ENCODE measurements around the gene TNS2.

TNS2 gene

DNA sequence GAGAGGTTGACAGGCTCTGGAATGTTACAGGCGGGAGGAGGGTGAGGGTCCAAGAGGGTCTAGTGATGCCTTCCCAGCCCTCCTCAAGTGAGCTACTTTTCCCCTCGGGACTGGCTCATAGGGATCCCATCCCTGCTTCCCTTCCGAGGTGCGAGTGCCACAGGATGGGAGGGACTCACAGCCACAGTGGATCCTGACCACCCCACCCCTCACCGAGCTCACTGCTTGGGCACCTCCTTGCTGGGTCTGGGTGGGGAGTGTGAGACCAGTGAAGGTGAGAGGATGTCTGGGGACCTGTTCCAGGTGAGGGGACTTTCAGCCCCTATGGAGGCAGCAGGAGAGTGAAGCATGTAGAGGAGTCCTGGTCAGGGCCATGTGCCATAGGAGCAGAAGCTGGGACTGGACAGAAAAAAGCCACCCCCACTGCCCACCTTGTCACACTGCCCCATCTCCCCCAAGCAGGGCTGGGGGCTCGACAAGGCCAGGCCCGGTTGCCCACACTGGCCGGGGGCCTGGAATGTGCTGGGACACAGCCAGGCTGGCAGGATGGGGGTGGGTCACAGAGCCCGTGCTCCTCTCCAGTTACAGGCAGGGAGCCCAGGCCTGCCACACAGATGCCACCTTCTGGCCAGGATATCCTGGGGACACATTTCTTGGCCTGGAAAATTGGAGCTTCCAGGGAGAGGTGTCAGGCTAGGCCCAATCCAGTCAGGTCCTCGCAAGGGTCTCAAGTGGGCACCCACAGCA, 1.7 kb upstream of the TNS2 start:
- Mint-ChIP-seq H3K4me3 (peak overlapping the region; percentile 58), H3K27me3 (peaks cover 52% of the 10 kb centered on the region), H3K4me1 (peaks cover 30% of the 10 kb centered on the region), H3K36me3 (no peaks in the 10 kb centered on the region), H3K27ac (peak overlapping the region; percentile 67), H3K9me3 (no peaks in the 10 kb centered on the region)
- DNase-seq = no peak
- CTCF ChIA-PET = interaction anchor here (0.7 to 6.3 kb wide), 8 partner anchors 7 to 68 kb away, joined by 3 to 33 read pairs (median 6); partner anchors contain the start of genes SOAT2 and SPRYD3

DNA sequence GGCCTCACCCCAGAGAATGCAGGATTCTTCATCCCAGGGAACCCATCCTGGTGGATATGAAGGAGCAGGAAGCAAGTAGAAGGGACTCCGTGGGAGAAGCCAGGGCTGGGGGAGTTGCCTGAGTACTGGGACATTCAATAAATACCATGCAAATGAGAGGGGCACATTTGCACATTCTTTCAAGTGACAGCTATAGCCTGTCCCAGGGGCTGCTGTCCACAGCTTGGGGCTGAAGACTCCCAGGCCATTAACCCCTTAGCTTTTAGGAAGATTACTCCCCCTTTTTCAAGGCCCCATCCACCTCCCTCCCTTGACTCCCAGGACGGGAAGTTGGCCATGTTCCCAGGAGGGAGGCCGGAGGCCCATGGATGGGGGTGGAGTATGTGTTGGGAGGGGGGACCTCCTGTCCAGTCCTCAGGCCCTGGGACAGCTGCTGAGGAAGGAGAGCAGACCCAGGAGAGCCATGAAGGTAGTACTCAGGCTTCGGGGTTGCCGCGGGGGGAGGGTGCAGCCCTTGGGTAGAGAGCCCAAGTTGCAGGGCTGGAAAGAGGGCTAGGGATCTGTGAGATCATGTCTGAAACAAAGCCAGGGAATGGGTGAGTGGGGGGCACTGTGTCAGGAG, 974 bp upstream of the TNS2 start:
- no peaks in the 10 kb centered on the region for H3K36me3 Mint-ChIP-seq
- DNase-seq = no peak
- peaks cover 35% of the 10 kb centered on the region for H3K4me1 Mint-ChIP-seq
- peaks cover 52% of the 10 kb centered on the region for H3K27me3 Mint-ChIP-seq
- H3K27ac Mint-ChIP-seq = peak overlapping the region; percentile 67
- CTCF ChIA-PET = interaction anchor here (0.8 to 6.3 kb wide), 6 partner anchors 7 to 69 kb away, joined by 3 to 33 read pairs (median 6); partner anchors contain the start of gene SOAT2
- no peak overlapping the region for H3K4me3 Mint-ChIP-seq
- H3K9me3 Mint-ChIP-seq = no peaks in the 10 kb centered on the region

DNA sequence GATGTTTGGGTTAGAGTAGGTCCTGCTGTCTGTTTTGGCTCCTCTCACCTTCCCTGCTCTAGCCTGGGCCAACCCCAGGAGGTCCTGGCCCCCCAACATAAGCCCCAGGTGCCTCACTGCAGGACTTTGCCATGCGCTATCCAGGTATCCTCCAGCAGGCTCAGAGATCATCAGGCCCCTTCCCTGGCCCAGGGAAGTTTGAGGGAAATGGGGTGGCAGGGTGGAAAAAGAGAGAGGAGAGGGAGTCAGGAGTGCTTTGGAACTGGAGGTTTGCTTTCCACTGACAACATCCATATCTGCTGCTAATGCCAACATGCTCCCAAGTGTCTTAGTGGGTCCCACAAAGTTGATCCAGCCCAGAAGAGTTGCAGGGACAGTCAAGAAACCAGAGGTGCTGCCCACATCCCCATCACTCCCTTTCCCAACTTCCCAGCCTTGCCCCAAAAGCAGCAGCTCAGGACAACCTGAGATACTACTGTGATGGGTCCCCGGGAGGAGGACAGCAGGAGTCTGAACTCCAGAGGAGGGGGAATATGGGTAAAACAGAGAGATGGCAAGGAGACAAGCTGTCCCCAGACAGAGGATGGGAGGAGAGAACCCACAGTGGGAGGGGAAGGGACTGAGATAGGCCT, 677 bp downstream of the TNS2 start:
- CTCF ChIA-PET = interaction anchor here (1.0 to 1.1 kb wide), 2 partner anchors 11 to 15 kb away, joined by 3 to 6 read pairs; no protein-coding TSS in a partner anchor
- peak overlapping the region; percentile 39 for H3K27ac Mint-ChIP-seq
- peaks cover 44% of the 10 kb centered on the region for H3K4me1 Mint-ChIP-seq
- peaks cover 43% of the 10 kb centered on the region for H3K27me3 Mint-ChIP-seq
- H3K36me3 Mint-ChIP-seq = no peaks in the 10 kb centered on the region
- no peak for DNase-seq
- H3K4me3 Mint-ChIP-seq = no peak overlapping the region
- no peaks in the 10 kb centered on the region for H3K9me3 Mint-ChIP-seq

DNA sequence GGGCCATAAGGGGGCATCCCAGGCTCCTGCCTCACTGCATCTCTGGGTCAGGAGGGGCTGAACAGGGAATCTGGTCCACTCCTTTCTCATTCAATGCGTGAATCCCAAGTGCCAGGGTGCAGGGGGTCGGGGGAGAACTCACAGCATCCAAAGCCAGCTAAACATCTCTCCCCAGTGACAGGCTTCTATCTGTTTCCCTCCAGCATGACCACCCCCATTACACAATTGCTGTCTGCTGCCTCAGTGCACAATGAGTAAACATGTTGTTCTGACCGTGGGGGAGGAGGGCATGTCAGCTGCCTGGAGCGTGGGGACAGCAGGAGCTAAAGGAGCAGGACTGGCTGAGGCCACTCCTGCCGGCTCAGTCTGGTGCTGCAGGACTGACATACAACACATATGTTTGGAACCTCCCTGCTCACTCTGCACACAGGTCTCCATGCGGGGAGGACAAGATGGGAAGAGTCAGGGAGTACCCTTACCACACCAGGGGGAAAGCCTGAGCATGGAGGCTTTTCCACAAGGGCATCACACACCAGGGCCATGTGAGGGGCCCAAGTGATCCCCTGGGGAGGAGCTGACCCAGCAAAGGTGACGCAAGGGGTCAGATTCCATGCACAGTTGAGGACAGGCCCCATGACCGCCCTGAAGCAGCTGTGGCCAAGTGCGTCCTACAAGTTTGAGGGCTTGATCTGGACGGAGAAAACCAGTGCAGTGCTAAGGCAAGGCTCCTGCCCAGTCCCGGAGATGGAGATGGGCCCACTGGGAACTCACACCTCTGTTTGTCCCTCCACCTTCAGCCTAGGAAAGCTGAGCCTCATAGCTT, 1.4 kb downstream of the TNS2 start:
- no peaks in the 10 kb centered on the region for H3K9me3 Mint-ChIP-seq
- peaks cover 43% of the 10 kb centered on the region for H3K27me3 Mint-ChIP-seq
- CTCF ChIA-PET = interaction anchor here (1.0 to 1.1 kb wide), 3 partner anchors 10 to 15 kb away, joined by 3 to 6 read pairs (median 3); no protein-coding TSS in a partner anchor
- no peak for DNase-seq
- peaks cover 39% of the 10 kb centered on the region for H3K4me1 Mint-ChIP-seq
- H3K4me3 Mint-ChIP-seq = no peak overlapping the region
- H3K36me3 Mint-ChIP-seq = no peaks in the 10 kb centered on the region
- no peak overlapping the region for H3K27ac Mint-ChIP-seq

DNA sequence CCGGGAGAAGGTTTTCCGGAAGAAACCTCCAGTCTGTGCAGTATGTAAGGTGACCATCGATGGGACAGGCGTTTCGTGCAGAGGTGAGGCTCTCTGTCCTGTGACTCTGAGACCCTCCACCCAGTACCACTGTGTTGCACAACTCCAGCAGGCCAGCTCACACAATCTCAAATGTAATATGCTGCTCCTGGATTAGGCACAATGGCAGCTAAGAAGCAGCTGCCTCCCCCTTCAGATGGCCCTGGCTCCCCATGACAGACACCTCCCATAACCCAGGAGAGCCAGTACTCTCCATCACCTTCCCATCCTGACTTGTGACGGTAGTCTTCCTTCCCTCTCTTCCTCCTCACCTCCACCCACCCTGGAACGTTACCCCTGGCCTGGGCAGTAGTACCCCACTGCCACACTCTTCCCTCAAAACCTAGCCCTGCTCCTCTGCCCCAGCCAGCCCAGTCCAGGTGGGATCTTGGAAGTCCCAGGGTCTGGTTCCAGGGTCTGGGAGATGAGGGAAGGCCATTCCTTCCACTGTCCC, 2.1 kb downstream of the TNS2 start:
- peaks cover 41% of the 10 kb centered on the region for H3K27me3 Mint-ChIP-seq
- H3K4me3 Mint-ChIP-seq = no peak overlapping the region
- DNase-seq = no peak
- H3K27ac Mint-ChIP-seq = no peak overlapping the region
- CTCF ChIA-PET = interaction anchor here (1.0 to 1.1 kb wide), 2 partner anchors 10 to 15 kb away, joined by 3 read pairs; no protein-coding TSS in a partner anchor
- peaks cover 32% of the 10 kb centered on the region for H3K4me1 Mint-ChIP-seq
- H3K36me3 Mint-ChIP-seq = no peaks in the 10 kb centered on the region
- no peaks in the 10 kb centered on the region for H3K9me3 Mint-ChIP-seq

DNA sequence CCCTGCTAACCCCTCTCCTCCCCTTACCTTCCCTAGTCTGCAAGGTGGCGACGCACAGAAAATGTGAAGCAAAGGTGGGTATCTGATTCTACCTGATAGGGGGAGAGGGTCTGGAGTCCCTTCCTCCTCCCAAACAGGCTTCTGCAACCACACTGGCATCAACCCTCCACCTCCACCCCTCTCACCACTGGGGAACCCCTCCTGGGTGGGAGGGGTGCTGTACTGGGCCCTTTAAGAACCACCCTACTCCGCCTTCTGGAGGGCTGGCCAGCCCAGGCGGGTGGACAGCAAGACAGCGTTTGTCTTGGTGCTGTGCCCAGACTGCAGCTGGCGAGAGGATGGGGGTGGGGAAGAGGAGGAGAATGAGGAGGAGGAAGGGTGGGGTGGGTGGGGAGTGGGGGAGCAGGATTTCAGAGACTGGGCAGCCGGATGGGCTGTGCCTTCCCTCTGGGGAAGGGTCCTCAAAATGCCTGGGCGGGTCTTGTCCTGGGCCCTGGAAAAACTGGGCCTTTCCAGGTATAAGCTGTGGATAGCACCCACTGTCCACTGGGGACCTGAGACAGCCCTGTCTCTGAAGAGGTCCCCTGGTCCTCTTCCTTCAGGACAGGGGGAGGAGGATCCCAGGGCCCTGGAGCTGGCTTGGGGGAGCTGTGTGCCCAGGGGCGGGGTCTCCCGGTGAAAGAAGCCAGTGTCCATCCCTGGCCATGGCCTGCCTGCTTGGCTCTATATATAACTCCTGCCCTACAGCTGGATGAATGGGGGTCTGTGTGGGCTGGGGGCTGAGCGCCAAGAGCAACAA, 2.8 kb downstream of the TNS2 start:
- no peak for DNase-seq
- peaks cover 47% of the 10 kb centered on the region for H3K27me3 Mint-ChIP-seq
- no peak overlapping the region for H3K4me3 Mint-ChIP-seq
- no peaks in the 10 kb centered on the region for H3K9me3 Mint-ChIP-seq
- H3K36me3 Mint-ChIP-seq = no peaks in the 10 kb centered on the region
- CTCF ChIA-PET = interaction anchor here (0.8 to 6.2 kb wide), 7 partner anchors 7 to 87 kb away, joined by 3 to 33 read pairs (median 6); partner anchors contain the start of gene SPRYD3
- H3K4me1 Mint-ChIP-seq = peaks cover 32% of the 10 kb centered on the region
- no peak overlapping the region for H3K27ac Mint-ChIP-seq

DNA sequence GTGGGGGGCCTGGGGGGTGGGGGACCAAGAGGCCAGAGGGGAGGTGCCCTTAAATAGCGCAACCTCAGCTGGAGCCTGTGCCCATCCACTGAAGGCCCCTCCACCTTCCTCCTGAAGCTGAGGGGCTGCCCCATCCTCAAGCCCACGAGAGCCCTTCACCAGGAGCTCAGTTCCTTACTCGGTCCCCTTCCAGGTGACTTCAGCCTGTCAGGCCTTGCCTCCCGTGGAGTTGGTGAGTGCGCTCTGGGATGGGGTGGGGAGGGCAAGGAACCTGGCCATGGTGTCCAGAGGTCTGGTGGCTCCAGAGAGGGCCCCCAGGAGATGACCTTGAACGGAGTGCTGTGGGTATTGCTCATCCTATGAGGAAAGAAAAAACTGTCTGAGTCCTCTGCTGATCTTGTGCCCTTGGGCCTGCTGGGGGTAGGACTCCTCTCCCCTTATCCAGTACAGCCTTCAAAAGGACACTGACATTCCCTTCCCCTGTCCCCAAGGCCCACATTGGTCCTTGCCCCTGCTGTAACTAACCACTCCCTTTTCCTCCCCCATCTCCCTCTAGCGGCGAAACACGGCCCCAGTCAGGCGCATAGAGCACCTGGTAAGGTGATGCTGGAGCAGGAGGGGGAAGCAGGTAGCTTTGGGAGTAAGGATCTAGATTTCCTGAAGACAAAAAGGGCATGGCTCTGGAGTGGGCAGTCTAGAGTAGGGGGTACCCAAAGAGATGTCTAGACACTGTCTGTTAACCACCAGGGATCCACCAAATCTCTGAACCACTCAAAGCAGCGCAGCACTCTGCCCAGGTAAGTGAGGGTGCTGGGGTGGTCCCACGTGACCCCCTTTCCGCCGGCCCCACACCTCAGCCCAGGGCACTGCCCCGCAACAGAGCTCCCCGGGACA, 3.6 kb downstream of the TNS2 start:
- H3K4me3 Mint-ChIP-seq = peak overlapping the region; percentile 91
- no peaks in the 10 kb centered on the region for H3K9me3 Mint-ChIP-seq
- H3K27me3 Mint-ChIP-seq = peaks cover 55% of the 10 kb centered on the region
- peaks cover 32% of the 10 kb centered on the region for H3K4me1 Mint-ChIP-seq
- CTCF ChIA-PET = interaction anchor here (0.6 to 6.2 kb wide), 12 partner anchors 8 to 173 kb away, joined by 3 to 33 read pairs (median 5); partner anchors contain the start of genes SOAT2 and SPRYD3
- no peaks in the 10 kb centered on the region for H3K36me3 Mint-ChIP-seq
- DNase-seq = peak; percentile 68
- H3K27ac Mint-ChIP-seq = peak overlapping the region; percentile 89

DNA sequence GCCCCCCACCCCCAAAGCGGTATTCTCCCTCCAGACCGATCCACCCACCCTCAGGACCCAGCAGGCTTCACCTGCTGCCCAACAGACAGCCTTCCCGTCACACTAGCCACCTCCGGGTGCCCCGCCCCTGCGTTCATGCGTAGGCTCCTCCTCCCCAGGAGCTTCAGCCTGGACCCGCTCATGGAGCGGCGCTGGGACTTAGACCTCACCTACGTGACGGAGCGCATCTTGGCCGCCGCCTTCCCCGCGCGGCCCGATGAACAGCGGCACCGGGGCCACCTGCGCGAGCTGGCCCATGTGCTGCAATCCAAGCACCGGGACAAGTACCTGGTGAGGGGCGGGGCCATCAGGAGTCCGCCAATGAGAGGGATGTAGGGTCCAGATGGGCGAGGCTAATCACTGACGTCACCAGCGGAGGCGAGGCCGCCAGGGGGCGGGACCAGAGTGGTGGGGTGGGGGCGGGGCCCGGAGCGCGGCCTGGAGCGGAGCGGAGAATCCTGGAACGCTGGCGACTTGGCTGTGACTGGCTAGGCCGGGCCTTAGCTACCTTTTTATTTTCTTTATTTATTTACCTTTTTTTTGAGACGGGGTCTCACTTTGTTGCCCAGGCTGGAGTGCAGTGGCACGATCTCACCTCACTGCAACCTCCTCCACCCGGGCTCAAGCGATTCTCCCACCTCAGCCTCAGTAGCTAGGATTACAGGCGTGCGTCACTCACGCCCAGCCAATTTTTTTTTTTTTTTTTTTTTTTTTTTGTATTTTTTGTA, 4.4 kb downstream of the TNS2 start:
- DNase-seq = peak; percentile 96
- no peaks in the 10 kb centered on the region for H3K9me3 Mint-ChIP-seq
- CTCF ChIA-PET = interaction anchor here (0.6 to 6.2 kb wide), 10 partner anchors 8 to 174 kb away, joined by 3 to 33 read pairs (median 5); partner anchors contain the start of genes SOAT2 and SPRYD3
- H3K4me3 Mint-ChIP-seq = peak overlapping the region; percentile 91
- no peaks in the 10 kb centered on the region for H3K36me3 Mint-ChIP-seq
- peak overlapping the region; percentile 89 for H3K27ac Mint-ChIP-seq
- peaks cover 24% of the 10 kb centered on the region for H3K4me1 Mint-ChIP-seq
- peaks cover 55% of the 10 kb centered on the region for H3K27me3 Mint-ChIP-seq

DNA sequence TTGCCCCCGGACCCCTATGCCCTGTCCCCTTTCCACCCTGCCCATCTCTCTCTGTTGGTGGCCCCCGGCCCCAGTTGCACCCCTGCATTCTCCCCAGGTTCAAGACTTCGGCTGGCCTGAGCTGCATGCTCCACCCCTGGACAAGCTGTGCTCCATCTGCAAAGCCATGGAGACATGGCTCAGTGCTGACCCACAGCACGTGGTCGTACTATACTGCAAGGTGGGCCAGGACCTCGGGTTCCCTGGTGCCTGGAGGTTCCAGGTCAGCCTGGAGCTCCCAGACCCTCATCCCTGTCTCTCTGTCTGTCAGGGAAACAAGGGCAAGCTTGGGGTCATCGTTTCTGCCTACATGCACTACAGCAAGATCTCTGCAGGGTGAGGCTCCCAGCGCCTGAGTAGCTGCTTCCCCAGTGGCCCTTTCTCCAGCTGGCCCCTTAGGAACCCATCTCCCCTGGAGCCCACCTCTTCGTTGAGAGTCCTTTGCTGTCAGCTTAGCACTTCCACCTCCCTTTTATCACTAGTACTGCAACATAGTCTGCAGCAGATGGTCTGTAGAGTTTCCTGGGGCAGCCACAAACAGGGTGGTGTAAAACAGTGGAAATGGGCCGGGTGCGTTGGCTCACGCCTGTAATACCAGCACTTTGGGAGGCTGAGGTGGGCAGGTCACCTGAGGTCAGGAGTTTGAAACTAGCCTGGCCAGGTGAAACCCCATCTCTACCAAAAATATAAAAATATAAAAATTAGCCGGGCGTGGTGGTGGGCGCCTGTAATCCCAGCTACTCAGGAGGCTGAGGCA, 5.8 kb downstream of the TNS2 start:
- no peaks in the 10 kb centered on the region for H3K36me3 Mint-ChIP-seq
- DNase-seq = no peak
- no peaks in the 10 kb centered on the region for H3K9me3 Mint-ChIP-seq
- no peak overlapping the region for H3K27ac Mint-ChIP-seq
- H3K4me3 Mint-ChIP-seq = peak overlapping the region; percentile 13
- H3K27me3 Mint-ChIP-seq = peaks cover 50% of the 10 kb centered on the region
- CTCF ChIA-PET = interaction anchor here (0.6 to 6.2 kb wide), 6 partner anchors 9 to 66 kb away, joined by 3 to 33 read pairs (median 11); no protein-coding TSS in a partner anchor
- H3K4me1 Mint-ChIP-seq = peaks cover 21% of the 10 kb centered on the region

DNA sequence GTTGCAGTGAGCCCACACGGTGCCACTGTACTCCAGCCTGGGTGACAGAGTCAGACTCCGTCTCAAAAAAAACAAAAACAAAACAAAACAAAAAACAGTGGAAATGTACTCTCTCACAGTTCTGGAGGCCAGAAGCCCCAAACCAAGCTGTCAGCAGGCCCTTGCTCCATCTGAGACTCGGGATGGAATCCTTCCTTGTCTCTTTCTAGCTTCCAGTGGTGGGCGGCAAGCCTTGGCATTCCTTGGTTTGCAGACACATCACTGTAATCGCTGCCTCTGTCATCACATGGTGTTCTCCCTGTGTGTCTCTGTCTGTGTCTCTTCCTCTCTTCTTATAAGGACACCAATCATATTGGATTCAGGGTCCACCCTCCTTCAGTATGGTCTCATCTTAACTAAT, 6.4 kb downstream of the TNS2 start:
- peaks cover 21% of the 10 kb centered on the region for H3K4me1 Mint-ChIP-seq
- DNase-seq = no peak
- H3K27ac Mint-ChIP-seq = no peak overlapping the region
- no peak overlapping the region for H3K4me3 Mint-ChIP-seq
- no peaks in the 10 kb centered on the region for H3K36me3 Mint-ChIP-seq
- H3K27me3 Mint-ChIP-seq = peaks cover 49% of the 10 kb centered on the region
- CTCF ChIA-PET = interaction anchor here (3.3 to 6.2 kb wide), 2 partner anchors 8 to 11 kb away, joined by 28 to 33 read pairs; no protein-coding TSS in a partner anchor
- no peaks in the 10 kb centered on the region for H3K9me3 Mint-ChIP-seq

DNA sequence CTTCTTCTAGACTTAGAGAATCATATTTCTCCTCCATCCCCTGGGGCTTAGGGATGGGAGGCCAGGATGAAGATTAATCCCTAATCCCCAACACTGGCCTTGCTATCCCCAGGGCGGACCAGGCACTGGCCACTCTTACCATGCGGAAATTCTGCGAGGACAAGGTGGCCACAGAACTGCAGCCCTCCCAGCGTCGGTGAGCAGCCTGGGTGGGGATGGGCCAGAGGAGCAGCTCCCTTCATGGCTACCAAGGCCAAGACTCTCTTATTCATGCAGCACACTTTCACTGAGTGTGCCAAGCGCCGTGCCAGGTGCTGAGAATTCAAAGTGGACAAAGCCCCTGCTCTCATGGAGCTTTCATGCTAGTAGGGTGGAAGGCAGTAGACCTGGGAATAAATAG, 7.0 kb downstream of the TNS2 start:
- Mint-ChIP-seq H3K9me3 (no peaks in the 10 kb centered on the region), H3K4me1 (peaks cover 21% of the 10 kb centered on the region), H3K36me3 (no peaks in the 10 kb centered on the region), H3K27me3 (peaks cover 51% of the 10 kb centered on the region), H3K27ac (no peak overlapping the region), H3K4me3 (no peak overlapping the region)
- DNase-seq = no peak
- CTCF ChIA-PET = interaction anchor here (1.2 to 6.2 kb wide), 5 partner anchors 8 to 43 kb away, joined by 3 to 33 read pairs (median 6); no protein-coding TSS in a partner anchor
